Activated CD4-positive, alpha-beta T cell treated with anti-CD3 and anti-CD28 coated beads for 4 hours (primary cell): ENCODE data around the gene TMEM171.

Source experiments
- DNase-seq, 2 donors: peaks; one replicate each; pipeline ENCODE4 v3.0.0-alpha.2; 2020

Gene TMEM171, protein sequence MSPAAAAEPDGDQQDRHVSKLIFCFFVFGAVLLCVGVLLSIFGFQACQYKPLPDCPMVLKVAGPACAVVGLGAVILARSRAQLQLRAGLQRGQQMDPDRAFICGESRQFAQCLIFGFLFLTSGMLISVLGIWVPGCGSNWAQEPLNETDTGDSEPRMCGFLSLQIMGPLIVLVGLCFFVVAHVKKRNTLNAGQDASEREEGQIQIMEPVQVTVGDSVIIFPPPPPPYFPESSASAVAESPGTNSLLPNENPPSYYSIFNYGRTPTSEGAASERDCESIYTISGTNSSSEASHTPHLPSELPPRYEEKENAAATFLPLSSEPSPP

DNA sequence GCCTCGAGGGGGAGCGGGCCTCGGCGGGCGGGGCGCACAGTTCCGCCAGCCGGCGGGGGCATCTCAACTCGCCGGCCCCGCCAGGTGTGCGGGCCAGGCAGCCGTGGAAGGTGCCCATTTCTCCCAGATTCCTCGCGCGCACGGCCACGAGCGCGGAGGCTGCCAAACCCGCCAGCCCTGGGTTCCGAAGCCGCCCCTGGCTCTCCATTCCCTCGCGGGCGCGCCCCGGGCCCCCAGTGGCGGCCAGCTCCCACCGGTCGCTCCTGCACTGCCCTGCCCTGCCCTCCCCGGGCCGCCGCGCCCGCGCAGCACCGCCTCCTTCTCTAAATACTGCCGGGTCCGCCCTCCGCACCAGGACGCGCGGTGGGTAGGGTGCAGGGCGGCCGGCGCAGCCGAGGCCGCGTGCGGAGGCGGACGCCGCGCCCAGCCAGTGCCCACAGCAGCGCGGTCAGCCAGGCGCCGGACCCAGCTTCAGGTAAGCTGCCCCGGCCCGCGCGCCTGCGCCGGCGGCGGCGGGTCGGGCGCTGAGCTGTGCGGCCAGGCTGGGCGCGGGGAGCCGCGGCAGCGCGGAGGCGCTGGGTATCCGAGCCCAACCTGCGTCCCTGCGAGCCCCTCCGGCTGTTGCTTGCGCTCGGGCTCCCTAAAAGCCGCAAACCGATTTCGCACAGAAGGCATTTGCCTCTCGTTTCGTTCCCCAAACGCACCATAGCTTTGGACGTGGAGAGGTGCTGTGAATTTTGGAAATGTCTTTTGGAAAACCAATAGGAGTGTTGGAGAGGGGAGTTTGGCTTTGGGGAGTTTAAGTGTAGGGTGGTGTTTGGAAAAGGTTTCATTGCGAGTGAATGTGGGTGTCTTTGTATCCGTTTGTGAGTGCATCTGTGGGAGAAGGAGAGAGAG lies at the start of gene TMEM171:
Gene TMEM171 (plus strand): TSS at position 354 of the 897 bp plus-strand sequence. CDS start 2,799 bp downstream, outside the sequence.
- no peak for DNase-seq

DNA sequence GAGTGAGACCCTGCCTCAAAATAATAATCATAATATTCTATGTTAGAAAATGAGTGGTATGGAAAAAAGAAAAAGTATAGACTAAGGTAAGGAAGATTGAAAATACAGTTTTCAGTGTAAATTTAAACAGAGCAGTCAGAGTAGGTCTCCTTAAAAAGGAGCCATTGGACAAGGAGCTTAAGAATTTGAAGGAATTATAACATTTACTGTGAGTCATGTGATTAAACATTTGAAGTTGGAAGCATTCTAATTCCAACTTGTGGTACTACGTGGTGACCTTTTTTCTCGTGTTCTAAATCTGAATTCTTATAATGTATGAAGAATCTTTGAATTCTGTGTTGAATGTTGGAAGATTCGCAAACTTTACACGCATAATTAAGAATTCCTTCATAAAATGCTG lies 39.3 kb upstream of the TMEM171 start:
- no peak for DNase-seq

DNA sequence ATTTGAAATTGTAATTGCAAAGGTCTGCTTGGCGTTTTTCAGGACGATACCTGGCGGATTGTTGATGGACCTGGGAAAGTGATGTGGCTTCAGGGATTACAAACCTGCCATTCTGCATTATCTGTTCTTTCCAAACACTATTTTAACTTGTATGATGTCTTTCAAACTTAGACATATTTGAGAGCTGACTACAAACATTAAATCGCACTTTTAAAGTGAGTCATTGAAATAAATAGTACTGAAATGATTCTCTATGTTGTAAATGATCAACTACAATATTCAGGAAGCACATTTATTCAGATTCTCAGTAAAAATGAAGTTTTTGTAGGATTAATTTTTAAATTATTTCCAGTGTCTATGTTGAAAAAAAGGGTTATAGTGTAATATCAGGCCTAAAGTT lies 32.3 kb upstream of the TMEM171 start:
- no peak for DNase-seq

DNA sequence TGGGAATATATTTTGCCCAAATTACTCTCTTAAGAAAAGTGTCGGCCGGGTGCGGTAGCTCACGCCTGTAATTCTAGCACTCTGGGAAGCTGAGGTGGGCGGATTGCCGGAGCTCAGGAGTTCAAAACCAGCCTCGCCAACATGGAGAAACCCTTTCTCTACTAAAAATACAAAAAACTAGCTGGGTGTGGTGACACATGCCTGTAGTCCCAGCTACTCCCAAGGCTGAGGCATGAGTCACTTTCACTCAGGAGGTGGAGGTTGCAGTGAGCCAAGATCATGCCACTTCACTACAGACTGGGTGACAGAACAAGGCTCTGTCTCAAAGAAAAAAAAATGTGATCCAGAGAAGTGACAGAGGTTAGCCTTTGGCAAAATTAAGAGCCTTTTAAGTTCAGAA lies 26.4 kb upstream of the TMEM171 start:
- DNase-seq = no peak

DNA sequence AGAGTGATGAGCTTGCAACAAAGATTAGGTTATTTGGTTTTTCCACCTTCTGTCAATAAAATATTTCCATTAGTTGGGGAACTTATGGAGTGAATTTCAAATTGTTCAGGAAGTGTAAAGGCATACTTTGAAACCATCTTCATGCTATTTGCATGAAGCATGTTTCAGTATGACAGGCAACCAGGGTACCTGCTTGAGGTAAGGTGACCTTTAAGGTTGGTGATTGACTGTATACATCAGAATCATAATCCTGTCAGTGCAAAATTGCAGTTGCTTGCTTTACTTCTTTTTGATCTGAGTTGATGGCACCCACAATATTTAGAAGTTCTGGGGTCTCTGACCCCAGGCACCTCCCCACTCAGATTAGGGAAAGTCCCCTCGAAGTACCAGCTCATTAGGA lies 26.0 kb upstream of the TMEM171 start:
- no peak for DNase-seq

DNA sequence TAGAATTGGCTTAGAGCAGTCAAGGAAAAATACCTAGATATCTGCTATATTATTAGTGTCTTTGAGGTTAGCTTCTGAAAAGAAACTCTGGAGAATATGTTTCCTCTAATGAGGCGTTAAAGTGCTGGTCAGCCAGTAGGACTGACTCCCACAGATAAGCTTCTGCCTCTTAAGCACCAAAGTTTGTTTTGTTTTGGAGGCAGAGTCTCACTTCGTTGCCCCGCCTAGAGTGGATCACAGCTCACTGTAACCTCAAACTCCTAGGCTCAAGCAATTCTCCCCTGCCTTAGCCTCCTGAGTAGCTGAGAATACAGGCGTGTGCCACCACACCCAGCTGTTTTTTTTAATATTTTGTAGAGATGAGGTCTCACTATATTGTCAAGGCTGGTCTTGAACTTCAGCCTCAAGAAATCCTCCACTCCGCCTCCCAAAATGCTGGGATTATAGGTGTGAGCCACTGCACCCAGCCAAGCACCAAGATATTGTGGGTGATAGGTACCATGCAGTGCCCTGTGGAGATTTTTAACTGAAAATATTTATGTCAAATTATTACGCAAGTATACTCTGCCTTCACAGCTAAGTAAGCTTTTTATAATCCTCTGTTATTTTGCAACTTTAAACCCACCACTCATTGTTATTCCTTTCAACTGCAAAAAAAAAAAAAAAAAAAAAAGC lies 24.7 kb upstream of the TMEM171 start:
- DNase-seq = no peak

DNA sequence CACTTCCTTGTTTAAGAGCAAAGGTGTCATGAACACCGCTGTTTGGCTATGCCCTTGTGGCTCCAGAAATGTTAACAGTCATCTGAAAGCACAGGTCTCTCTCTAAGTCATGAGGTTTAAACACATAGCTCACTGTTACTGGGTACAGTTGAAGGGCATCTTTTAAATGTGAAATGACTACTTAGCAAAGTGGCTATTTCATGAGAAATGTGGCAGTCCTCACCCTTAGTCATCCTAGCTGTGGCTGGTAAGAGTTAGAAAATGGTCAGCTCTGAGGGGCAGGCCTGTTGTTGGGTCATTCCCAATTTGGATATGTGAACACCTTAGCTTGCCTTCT lies 24.2 kb upstream of the TMEM171 start:
- no peak for DNase-seq

DNA sequence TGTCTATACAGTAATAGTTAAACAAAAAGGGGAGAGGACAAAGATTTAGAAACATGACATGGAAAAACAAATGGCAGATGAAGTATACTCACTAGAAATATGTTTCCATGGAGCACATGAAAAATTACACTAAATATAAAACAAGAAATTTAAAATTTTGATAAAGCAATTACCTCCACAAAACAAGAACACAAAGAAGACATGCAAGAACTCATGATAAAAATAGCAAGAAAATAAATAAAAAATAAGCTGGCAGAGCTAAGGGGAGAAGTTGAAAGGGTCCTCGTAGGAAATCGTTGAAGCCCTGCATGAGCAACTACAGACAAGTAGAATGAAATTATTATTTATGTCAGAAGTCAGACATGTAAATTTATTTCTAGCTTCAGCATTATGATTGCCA lies 22.6 kb upstream of the TMEM171 start:
- no peak for DNase-seq

DNA sequence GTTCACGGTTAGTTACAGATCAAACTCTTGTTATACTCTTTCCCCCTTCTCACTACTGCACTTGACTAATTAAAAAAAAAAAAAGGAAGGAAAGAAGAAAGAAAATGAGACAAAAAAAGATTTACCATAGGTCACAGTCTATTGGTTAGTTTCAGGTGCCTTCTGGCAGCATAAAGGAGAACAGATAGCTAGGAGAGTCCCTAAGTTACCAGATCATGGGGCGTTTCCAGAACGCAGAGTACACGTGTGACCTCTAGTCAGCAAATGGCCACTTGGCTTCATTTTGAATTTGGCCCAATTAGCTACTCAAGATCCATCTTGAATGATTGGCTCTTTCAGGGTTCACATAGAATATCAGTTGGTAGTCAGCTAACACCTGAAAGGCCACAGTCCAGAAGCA lies 20.3 kb upstream of the TMEM171 start:
- no peak for DNase-seq

DNA sequence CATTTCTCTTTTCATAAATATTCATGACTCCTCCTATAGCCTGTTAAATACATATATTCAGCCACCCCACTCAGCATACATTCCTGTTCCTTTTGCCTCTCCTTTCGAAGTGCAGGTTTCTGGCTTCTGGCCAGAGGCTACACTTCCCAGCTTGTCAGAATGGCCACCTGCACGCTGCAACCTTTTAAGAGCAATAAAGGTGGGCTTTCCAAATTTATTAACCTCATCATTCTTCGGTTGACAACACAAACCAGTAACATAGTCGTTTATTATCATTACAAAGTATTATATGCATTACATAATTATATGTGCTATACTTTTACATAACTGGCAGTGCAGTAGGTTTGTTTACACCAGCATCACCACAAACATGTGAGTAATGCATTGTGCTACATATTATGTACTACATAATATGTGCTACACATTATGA lies 16.5 kb upstream of the TMEM171 start:
- no peak for DNase-seq

DNA sequence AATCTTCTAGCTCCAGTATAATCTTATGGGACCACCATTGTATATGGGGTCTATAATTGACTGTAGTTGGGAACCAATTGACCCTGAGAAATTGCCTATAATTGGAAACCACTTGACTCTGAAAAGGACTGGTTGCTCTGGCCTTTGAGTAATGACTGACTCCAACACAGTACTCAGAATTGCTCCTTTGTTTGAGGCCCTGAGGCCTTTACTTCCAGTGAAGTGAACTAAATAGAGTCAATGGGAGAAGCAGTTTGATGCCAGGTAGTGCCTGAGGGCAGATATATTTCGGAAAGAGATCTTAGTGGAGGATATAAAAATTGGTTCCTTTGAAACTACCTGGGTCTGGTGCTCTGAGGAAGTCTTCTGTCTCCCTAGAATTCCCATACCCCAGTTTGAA lies 16.0 kb upstream of the TMEM171 start:
- DNase-seq = no peak

DNA sequence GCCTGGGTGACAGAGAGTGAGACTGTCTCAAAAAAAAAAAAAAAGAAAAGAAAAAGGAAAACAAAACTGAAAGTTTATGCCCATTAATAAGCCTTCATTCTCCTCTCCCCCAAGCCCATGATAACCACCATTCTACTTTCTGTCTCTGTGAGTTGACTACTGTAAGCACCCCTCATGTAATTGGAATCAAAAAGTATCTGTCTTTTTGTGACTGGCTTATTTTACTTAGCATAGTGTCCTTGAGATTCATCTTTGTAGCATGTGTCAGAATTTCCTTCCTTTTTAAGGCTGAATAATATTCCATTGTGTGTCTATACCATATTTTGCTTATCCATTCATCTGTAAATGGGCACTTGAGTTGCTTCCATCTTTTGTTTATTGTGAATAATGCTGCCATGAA lies 14.0 kb upstream of the TMEM171 start:
- DNase-seq = no peak

DNA sequence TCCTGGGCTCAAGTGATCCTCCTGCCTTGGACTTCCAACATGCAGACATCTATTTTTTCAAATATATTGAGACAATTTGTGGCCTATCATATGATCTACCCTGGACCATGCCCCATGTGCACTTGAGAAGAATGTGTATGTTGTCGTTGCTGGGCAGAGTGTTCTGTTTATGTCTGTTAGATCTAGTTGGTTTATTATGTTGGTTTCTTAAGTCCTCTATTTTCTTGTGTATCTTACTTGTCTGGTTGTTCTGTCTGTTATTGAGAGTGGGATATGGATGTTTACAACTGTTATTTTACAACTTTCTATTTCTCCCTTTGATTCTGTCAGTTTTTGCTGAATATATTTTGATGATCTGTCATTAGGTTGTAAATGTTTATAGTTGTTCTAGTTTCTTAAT lies 10.2 kb upstream of the TMEM171 start:
- DNase-seq = no peak

DNA sequence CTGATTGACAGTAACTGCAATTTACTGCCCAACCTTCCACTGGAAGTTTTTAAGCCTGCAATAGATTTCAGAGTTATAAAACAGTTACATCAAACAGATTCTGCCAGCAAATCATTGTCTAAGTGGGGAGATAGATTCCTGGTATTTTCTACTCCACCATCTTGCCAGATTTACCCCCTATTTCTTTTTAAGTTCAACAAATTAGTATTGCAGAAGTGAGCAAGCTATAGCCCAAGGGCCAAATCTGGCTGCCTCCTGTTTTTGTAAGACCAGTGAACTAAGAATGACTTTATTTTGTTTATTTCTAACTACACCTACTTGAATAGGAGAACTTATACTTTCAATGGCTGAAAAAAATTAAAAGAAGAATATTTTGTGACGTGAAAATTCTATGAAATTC lies 8.8 kb upstream of the TMEM171 start:
- no peak for DNase-seq

DNA sequence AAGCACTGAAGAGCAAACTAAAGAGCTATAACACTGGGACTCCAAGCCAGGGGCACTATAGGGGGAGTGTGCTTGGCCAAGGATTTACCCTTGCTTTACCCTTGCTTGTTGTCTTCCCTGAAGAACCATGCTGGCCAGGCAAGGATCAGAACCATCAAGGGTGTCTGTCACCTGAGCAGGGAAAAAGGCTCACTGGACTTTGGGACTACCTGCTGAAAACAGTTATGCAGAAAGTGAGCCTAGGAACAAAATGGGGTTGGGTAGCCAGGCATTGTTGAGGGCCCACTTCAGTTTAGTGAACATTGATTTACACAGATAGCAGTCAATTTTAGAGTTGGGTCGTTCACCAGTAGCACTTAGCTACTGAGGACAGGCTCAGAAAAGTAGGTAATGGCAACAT lies 8.0 kb upstream of the TMEM171 start:
- no peak for DNase-seq

DNA sequence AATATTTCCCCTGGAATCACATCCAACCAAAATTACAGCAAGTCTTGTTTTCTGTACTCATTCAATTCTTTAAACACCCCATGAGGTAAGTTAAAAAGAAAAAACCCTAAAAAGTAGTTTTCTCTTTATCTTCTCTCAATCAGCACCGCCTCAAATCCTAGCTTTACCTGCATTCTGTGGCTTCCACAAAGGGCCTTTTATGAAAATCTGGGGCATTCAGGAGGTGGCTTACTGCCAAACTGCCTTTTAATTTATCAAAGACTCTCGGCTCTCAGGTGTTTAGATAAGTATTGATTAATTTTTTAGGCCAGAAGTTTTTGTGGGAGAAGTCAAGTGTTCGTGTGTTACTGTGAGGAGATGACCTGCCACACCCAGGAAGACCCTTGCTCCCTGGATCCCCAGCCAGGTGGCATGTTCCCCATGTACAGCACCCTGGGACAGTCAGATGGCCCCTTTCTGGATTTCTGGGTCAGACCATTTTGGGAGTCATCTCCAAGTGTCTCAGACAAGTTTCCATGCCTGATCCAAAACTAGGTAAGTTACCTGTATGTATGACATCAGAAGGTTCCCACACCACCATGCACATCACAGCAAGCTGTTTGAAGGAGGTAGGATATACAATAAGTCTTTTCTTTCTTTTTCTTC lies 6.2 kb upstream of the TMEM171 start:
- DNase-seq = no peak

DNA sequence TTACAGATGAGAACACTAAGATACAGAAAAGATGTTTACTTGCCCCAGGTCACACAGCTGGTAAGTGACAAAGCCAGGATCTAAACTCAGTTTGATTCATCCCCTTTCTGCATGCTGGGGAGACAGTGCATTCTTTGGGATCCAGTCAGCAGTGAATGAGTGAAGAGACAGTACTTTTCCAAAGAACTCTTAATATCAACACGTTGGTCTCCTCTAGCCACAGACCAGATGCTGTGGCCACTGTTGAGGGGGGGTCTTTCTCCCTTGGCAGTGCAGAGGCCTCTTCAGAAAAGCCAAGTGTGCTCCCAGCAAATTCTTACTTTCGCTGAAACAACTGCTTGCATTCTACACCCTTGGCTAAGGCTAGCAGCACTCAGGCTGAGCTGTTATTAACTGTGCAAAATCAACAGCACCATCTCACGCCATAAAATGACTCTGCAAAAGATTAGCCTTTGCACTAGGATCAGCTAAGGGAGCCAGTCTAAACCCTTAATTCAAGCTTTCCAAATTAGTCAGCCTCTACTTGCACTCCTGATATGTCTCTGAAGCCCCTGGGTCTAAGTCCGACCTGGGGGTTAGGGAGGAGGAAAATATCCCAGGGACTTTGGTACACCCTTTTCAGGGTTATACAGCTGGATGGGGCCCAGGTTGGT lies 4.8 kb upstream of the TMEM171 start:
- DNase-seq = no peak

DNA sequence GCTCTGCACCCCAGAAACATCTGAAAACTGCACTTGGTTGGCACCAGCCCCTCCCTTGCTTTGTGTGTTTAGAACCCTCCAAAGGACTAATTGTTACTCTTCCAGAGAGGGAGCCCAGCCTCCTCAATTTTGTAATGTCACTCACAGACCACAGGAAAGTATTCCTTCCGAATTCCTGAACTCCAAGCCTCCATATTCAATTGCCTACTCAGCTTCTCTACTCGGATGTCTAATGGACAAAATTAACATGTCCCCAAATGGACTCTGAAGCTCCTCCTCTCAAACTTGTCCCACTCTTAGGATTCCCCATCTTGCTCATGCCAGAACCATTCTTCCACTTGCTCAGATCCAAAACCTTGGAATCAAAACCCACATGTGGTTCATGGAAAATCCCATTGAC lies 3.9 kb upstream of the TMEM171 start:
- DNase-seq = no peak

DNA sequence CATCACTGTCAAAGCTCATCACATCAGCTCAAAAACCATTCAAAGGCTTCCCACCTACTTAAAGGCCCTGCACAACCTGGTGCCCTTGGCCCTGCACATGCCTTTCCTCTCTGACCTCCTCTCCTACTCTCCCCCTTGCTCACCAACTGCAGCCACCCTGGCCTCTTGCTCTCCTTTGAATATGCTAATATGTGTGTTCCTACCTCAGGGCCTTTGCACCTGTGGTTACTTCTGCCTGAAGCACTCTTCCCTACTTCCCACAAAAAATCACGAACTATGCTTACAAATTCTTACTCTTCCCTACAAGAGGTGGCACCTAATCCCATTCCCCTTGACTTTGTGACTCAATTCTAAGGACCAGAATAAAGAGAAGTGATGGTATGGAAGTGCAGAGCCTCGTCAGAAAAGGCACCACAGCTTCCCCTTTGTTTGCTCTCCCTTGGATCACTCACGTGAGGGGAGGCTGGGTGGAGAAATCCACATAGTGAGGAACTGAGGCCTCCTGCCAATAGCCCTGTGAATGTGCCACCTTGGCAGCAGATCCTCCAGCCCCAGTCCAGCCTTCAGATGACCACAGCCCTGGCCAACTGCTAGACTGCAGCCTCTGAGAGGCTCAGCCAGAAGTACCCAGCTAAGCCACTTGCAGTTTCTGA lies 3.2 kb upstream of the TMEM171 start:
- DNase-seq = no peak

DNA sequence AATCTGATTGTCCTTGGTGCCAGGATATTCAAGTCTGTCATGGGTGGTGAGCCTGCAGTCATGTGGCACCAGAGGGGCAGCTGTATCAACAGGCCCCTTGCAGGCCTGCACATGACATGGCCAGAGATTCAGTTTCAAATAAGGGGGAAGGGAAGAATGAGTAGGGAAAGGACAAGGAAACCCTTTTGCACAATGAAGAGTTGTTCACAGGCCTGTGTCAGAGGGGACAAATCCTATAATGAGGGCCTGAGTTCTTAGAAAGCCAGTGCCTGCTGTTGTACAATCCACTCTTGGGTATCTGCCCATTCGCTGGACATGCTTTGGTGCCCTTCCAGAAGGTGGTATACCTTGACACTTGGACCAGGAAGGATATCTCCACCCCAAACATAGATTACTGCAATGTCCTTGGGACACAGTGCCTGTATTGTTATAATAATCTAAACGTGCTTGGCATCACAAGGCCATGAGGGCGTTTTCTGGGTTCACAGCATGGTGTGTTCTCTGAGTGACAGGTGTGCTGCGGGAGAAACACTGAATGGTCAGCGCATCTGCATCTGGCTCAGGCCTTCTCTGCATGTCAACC lies 1.9 kb upstream of the TMEM171 start:
- no peak for DNase-seq

DNA sequence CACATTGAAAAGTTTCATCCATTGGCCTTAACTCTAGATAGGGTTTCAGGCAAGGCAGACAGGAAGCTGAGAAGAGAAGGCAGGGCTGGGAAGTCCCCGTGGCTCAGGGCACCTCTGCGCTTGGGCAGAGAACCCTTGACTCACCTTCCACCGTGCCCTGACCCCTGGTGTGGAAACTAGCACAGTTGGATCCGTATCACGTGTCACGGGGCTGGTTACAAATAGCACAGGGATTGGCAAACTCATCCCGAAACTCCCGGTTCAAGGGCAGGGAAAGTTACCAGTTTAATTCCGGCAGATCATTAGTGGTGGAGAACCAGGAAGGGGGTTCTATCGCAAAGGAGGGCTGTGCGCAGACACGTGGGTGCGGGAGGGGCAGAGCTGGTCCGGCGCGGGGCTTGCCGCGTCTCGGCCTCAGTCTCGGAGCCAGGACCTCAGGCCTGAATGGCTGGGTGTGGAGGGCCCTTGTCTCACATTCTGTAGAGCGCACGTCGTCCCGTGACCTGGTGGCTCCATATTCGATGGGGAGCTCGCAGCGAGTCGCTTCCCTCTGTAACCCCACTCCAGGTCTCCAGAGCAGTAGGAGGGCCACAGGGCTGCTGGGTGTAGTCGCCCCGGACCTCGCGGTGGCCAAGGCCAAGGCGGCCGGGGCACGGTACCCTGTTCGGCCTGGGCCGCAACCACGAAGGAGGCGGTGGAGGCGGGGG lies 771 bp upstream of the TMEM171 start:
- no peak for DNase-seq
